HG02798 (cell line): ENCODE measurements around the gene TMEM232.
A peak's percentile ranks its signal among the peaks of the same experiment; 100 is the strongest.
"Not testable (repeated sequence)": the region's sequence is repeated elsewhere in the genome, so short reads cannot be mapped to it uniquely, and the experiment has no call there.

Experiments
- ATAC-seq: cut with Tn5 transposase; IDR thresholded peaks from one replicate; pipeline ENCODE4 v1.9.1; 2021; ENCODE audit warnings: mild to moderate bottlenecking; ENCODE audit not compliant: unreplicated experiment, poor library complexity

The TMEM232 gene

GRCh38 chr5:110544603-110545002, 181.9 kb downstream of the TMEM232 start:
- no peak for ATAC-seq

GRCh38 chr5:110542949-110543348, 183.5 kb downstream of the TMEM232 start:
- ATAC-seq = no peak

GRCh38 chr5:110536120-110537115, 190.1 kb downstream of the TMEM232 start:
- no peak for ATAC-seq

GRCh38 chr5:110535146-110535545, 191.3 kb downstream of the TMEM232 start:
- not testable (repeated sequence) for ATAC-seq

GRCh38 chr5:110525762-110526161, 200.7 kb downstream of the TMEM232 start:
- no peak for ATAC-seq

GRCh38 chr5:110517396-110517795, 209.1 kb downstream of the TMEM232 start:
- no peak for ATAC-seq

GRCh38 chr5:110514030-110514429, 212.4 kb downstream of the TMEM232 start:
- no peak for ATAC-seq

GRCh38 chr5:110512266-110512665, 214.2 kb downstream of the TMEM232 start:
- ATAC-seq = no peak

GRCh38 chr5:110510146-110510545, 216.3 kb downstream of the TMEM232 start:
- ATAC-seq = no peak

- ATAC-seq = no peak
Observed at GRCh38 chr5:110507972-110508371, 218.5 kb downstream of the TMEM232 start.

- ATAC-seq = no peak
Observed at GRCh38 chr5:110506378-110506777, 220.1 kb downstream of the TMEM232 start.

GRCh38 chr5:110496276-110496675, 230.2 kb downstream of the TMEM232 start:
- no peak for ATAC-seq

- ATAC-seq = no peak
Observed at GRCh38 chr5:110492446-110492845, 234.0 kb downstream of the TMEM232 start.

- ATAC-seq = no peak
Observed at GRCh38 chr5:110478895-110479294, 247.6 kb downstream of the TMEM232 start.

- no peak for ATAC-seq
Observed at GRCh38 chr5:110477911-110478310, 248.6 kb downstream of the TMEM232 start.

- ATAC-seq = no peak
Observed at GRCh38 chr5:110476164-110476563, 250.3 kb downstream of the TMEM232 start.

GRCh38 chr5:110475529-110475928, 250.9 kb downstream of the TMEM232 start:
- ATAC-seq = no peak

GRCh38 chr5:110469486-110469885, 257.0 kb downstream of the TMEM232 start:
- no peak for ATAC-seq

GRCh38 chr5:110463106-110463505, 263.4 kb downstream of the TMEM232 start:
- no peak for ATAC-seq

GRCh38 chr5:110460837-110461236, 265.6 kb downstream of the TMEM232 start:
- peak; percentile 44 for ATAC-seq

GRCh38 chr5:110458313-110458712, 268.2 kb downstream of the TMEM232 start:
- no peak for ATAC-seq

- no peak for ATAC-seq
Observed at GRCh38 chr5:110442856-110443255, 283.6 kb downstream of the TMEM232 start.
